Astrocyte (in vitro differentiated cells and primary cell): ENCODE data around the gene PGAM4.

Source experiments
- EZH2 ChIP-seq: IDR thresholded peaks from 2 replicates; pipeline ENCODE4 v1.6.1; 2012; ENCODE audit warnings: mild to moderate bottlenecking, low read length, inconsistent platforms; ENCODE audit not compliant: insufficient read depth
- TF ChIP-seq, protein P1 (sequence below): IDR thresholded peaks from 2 replicates; pipeline ENCODE4 v1.5.1; 2011; ENCODE audit warnings: low read depth, mild to moderate bottlenecking, inconsistent platforms, low read length, moderate library complexity; ENCODE audit not compliant: insufficient read depth

DNA sequence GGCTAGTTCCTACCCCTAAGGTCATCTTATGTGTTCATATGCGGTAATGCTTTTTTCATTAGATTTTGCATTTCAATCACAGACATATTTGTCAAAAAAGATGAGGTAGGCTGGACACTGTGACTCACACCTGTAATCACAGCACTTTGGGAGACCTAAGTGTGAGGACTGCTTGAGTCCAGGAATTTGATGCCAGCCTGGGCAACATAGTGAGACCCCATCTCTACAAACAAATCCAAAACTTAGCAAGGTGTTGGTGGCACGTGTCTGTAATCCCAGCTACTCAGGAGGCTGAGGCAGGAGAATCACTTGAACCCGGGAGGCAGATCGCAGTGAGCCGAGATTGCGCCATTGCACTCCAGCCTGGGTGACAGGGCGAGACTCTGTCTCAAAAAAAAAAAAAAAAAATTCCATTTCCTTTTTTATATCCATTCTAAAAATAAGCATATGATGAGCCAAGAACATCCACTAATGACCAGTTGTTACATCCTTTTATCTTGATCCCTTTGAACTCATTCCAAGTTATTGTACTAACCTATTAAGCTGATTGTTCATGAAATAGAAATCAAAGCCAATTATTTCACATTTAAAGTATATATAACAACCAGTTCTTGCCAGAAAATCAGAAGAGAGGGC lies 23.4 kb downstream of the PGAM4 start:
- TF ChIP-seq, protein P1, sequence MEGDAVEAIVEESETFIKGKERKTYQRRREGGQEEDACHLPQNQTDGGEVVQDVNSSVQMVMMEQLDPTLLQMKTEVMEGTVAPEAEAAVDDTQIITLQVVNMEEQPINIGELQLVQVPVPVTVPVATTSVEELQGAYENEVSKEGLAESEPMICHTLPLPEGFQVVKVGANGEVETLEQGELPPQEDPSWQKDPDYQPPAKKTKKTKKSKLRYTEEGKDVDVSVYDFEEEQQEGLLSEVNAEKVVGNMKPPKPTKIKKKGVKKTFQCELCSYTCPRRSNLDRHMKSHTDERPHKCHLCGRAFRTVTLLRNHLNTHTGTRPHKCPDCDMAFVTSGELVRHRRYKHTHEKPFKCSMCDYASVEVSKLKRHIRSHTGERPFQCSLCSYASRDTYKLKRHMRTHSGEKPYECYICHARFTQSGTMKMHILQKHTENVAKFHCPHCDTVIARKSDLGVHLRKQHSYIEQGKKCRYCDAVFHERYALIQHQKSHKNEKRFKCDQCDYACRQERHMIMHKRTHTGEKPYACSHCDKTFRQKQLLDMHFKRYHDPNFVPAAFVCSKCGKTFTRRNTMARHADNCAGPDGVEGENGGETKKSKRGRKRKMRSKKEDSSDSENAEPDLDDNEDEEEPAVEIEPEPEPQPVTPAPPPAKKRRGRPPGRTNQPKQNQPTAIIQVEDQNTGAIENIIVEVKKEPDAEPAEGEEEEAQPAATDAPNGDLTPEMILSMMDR, result no peak
- TF ChIP-seq EZH2, result no peak
